Fibroblast of skin of right quadriceps (primary cell): ENCODE measurements around the gene CRACDL.
"Not testable (repeated sequence)": the region's sequence is repeated elsewhere in the genome, so short reads cannot be mapped to it uniquely, and the experiment has no call there.

ENCODE experiments used
- DNase-seq: peaks from one replicate; pipeline ENCODE4 v3.0.0-alpha.2; 2013

CRACDL gene

GRCh38 chr2:98772536-98772935 is 163.5 kb downstream of the CRACDL start:
- DNase-seq, result no peak

- DNase-seq, result peak; percentile 4
Measured at GRCh38 chr2:98771721-98772524, 164.1 kb downstream of the CRACDL start.

GRCh38 chr2:98771264-98771663 is 164.8 kb downstream of the CRACDL start:
- no peak for DNase-seq

GRCh38 chr2:98769784-98770183 is 166.2 kb downstream of the CRACDL start:
- no peak for DNase-seq

GRCh38 chr2:98769114-98769476 is 166.9 kb downstream of the CRACDL start:
- DNase-seq, result no peak

GRCh38 chr2:98768384-98769113 is 167.5 kb downstream of the CRACDL start:
- no peak for DNase-seq

GRCh38 chr2:98764499-98764898 is 171.5 kb downstream of the CRACDL start:
- DNase-seq, result no peak

GRCh38 chr2:98763209-98763951 is 172.6 kb downstream of the CRACDL start:
- no peak for DNase-seq

GRCh38 chr2:98761909-98762308 is 174.1 kb downstream of the CRACDL start:
- no peak for DNase-seq

- no peak for DNase-seq
Measured at GRCh38 chr2:98761267-98761781, 174.7 kb downstream of the CRACDL start.

- DNase-seq, result no peak
Measured at GRCh38 chr2:98759827-98760625, 176.0 kb downstream of the CRACDL start.

GRCh38 chr2:98759338-98759737 is 176.7 kb downstream of the CRACDL start:
- no peak for DNase-seq

- DNase-seq, result peak; percentile 83
Measured at GRCh38 chr2:98757904-98758421, 178.1 kb downstream of the CRACDL start.

- no peak for DNase-seq
Measured at GRCh38 chr2:98753801-98754200, 182.2 kb downstream of the CRACDL start.

- DNase-seq, result not testable (repeated sequence)
Measured at GRCh38 chr2:98752711-98753110, 183.3 kb downstream of the CRACDL start.

GRCh38 chr2:98751748-98752147 is 184.3 kb downstream of the CRACDL start:
- no peak for DNase-seq

GRCh38 chr2:98750593-98751282 is 185.3 kb downstream of the CRACDL start:
- DNase-seq, result no peak

GRCh38 chr2:98749066-98749450 is 187.0 kb downstream of the CRACDL start:
- no peak for DNase-seq

- no peak for DNase-seq
Measured at GRCh38 chr2:98748292-98749065, 187.5 kb downstream of the CRACDL start.

GRCh38 chr2:98747888-98748287 is 188.1 kb downstream of the CRACDL start:
- DNase-seq, result no peak

GRCh38 chr2:98746426-98746825 is 189.6 kb downstream of the CRACDL start:
- DNase-seq, result no peak
